Cardiac fibroblast (primary cell): Measurements from ENCODE around the gene MICAL3.

Experiments used
- DNase-seq, 2 donors: peaks; one replicate each; pipeline versions ENCODE4 v3.0.0 to v3.0.0-alpha.2; 2010; ENCODE audit warnings: low read depth in 2 of 2
- H3K4me3 ChIP-seq, 2 donors: replicated peaks in 1 of 2; 1 replicate in 1 of 2; 2 replicates in 1 of 2; pipeline ENCODE4 v1.5.1; 2011; ENCODE audit warnings: low read depth in 2 of 2, low read length in 2 of 2, mild to moderate bottlenecking in 2 of 2, moderate library complexity in 1 of 2
- TF ChIP-seq, protein P1 (sequence below): IDR thresholded peaks from one replicate; pipeline ENCODE4 v1.5.1; 2011; ENCODE audit warnings: low read depth, mild to moderate bottlenecking, low read length, inconsistent platforms

Gene MICAL3

DNA sequence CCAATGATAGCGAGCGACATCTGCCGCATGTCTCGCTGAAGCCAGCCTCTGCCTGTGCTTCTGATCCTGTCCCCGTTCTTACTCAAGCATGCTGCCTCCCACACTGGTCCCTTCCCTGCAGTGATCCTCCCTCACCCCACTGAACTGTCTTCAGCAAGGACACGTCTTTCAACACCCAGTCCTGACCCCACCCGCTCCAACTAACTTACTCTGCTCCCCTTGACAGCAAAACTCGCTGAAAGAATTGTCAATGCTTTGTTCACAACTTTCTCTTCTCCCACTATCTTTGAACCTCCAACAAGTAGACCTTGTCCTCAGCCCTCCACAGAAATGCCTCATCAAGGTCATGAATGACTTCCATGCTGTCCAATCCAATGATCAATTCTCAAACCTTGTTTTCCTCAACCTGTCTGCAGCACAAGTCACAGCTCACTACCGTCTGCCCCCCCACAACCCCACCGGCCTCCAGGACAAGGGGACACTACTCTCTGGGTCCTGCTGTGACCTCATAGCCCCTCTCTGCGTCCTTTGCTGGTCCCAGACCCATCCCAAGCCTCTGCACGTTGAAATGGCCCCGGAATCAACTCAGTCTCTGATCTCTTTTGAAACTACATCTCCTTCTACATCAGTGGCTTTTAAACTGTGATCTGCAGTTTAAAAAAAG, 108.0 kb downstream of the MICAL3 start:
- TF ChIP-seq, protein P1, sequence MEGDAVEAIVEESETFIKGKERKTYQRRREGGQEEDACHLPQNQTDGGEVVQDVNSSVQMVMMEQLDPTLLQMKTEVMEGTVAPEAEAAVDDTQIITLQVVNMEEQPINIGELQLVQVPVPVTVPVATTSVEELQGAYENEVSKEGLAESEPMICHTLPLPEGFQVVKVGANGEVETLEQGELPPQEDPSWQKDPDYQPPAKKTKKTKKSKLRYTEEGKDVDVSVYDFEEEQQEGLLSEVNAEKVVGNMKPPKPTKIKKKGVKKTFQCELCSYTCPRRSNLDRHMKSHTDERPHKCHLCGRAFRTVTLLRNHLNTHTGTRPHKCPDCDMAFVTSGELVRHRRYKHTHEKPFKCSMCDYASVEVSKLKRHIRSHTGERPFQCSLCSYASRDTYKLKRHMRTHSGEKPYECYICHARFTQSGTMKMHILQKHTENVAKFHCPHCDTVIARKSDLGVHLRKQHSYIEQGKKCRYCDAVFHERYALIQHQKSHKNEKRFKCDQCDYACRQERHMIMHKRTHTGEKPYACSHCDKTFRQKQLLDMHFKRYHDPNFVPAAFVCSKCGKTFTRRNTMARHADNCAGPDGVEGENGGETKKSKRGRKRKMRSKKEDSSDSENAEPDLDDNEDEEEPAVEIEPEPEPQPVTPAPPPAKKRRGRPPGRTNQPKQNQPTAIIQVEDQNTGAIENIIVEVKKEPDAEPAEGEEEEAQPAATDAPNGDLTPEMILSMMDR, result no peak
- DNase-seq, result no peak
- H3K4me3 ChIP-seq, result no peak overlapping the region

DNA sequence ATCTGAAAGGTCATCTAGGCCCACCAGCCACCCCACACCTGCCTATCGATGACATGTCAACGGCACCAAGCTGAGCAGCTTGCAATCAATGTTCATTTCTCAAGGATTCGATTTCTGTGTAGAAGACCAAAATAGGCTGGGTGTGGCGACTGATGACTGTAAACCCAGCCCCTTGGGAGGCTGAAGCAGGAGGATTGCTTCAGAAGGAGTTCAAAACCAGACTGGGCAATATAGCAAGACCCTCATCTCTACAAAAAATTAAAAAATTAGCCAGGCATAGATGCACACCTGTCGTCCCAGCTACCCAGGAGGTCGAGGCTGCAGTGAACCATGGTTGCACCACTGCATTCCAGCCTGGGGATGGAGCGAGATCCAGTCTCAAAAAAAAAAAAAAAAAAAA, 108.7 kb downstream of the MICAL3 start:
- DNase-seq, result no peak
- no peak overlapping the region for H3K4me3 ChIP-seq
- TF ChIP-seq, protein P1, result no peak

DNA sequence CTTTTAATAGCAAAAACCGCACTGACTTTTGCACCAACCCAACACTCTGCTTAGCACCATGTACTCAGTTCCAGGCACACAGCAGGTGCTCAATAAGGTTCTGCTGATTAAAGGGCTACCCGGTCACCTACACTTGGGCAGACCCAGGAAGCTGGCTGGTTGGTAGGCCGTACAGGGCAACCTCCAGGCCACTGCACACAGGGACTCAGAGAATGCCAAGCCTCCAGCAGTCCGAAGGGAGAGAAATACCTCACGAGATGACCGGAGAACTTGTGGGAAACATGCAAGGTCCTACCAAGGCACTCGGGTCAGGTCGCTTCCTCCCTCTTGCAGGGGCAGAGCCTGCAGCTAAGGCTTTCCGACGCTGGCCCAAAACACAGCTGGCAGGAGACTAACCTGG, 109.2 kb downstream of the MICAL3 start:
- TF ChIP-seq, protein P1, result no peak
- no peak for DNase-seq

DNA sequence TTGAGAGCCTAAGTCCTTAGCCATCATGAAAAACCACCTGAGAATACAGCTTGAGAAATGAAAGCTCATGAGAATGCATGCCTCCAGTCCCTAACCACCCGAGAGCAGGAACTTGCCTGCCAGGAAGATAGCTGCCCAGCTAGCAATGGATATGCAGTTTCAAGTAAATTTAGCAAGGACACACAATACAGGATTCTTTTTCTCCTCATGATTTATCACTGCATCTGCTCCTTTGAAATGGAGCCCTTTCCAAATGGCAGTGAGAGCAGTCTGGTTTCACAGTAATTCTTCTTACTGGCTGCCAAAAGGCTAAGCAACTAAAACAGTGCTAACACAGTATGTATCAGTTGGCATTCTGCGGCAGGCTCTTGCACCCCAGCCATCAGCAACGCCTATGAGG, 109.9 kb downstream of the MICAL3 start:
- DNase-seq, result no peak
- H3K4me3 ChIP-seq, result no peak overlapping the region
- TF ChIP-seq, protein P1, result no peak

More for the DNA sequence above, 109.2 kb downstream of the MICAL3 start:
- H3K4me3 ChIP-seq, result no peak overlapping the region

DNA sequence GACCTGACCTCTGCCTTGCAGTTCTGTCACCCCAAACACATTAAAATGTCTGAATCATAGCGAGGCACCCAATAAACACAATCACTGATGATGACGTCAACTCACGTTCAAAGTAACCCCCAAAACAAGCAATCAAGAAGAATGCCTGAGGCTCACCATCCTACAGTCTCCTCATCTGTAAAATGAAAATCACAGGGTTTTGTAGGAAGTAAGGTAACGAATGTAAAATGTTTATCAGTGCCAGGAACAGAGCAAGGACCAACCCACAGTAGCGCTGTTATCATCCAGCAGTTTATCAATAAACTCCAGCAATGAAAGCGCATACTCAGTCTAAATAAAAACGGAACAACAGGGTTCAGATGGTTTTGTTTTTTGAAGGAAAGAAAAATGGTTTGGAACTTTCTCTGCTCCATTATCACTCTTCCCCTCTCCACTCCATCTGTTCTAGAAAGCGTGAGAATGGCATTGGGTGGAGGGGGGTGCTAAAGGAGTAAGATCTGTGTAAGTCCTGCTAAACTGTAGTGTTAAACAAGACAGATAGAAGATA, 110.5 kb downstream of the MICAL3 start:
- TF ChIP-seq, protein P1, result no peak
- DNase-seq, result no peak
- no peak overlapping the region for H3K4me3 ChIP-seq

DNA sequence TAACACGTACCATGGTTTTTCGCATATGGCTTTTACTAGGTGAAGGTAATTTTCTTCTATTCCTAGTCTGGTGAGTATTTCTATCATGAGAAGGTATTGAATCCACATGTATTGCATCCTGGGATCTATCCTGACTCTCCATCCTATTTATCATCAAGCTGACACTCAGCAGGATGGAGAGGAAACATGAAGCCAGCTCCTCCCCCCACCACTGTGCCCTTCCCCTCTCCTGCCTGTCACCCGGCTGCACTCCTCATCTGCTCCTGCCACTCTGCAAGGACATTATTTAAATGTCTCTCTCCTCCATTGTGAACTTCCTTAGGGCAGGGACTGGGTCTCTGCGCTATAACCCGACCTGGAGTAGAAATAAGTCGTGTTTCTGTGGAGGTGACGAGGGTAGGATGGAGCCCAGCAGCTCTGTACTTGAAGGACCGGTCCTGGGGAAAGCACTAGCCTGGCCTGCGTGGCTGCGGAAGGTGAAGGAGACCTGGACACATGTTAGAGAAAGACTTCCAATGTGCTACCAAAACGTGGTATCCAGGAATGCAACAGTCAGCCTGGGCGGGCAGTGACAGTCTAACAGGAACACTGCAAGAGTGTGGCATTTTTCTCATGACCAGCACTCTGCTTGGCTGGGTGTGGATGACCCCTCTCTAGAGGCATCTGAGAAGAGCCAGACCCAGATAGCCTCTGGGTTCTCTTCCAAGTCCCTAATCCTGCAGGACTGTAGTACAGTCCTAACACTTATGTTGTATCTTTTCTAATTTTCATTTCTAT, 111.2 kb downstream of the MICAL3 start:
- H3K4me3 ChIP-seq, result no peak overlapping the region
- TF ChIP-seq, protein P1, result no peak
- no peak for DNase-seq
